SK-N-MC (cell line): ENCODE results near the gene GRIK4.

Experiments used
- EZH2 ChIP-seq: fragments of 200-600 bp; sonication (generic); IDR thresholded peaks from one replicate; pipeline ENCODE4 v1.6.1; 2017; ENCODE audit warnings: antibody characterized with exemption
- POLR2AphosphoS5 ChIP-seq: IDR thresholded peaks from 2 replicates; pipeline ENCODE4 v1.6.1; 2012; ENCODE audit warnings: mild to moderate bottlenecking, low read depth, low read length, borderline replicate concordance

- TF ChIP-seq EZH2 (no peak), POLR2AphosphoS5 (no peak)
Measured at GRCh38 chr11:120996973-120997372, 485.4 kb downstream of the GRIK4 start.
